ENCODE measurements around the gene ZNF544.
"Not testable (repeated sequence)": the region's sequence is repeated elsewhere in the genome, so short reads cannot be mapped to it uniquely, and the experiment has no call there.

The ZNF544 gene

DNA sequence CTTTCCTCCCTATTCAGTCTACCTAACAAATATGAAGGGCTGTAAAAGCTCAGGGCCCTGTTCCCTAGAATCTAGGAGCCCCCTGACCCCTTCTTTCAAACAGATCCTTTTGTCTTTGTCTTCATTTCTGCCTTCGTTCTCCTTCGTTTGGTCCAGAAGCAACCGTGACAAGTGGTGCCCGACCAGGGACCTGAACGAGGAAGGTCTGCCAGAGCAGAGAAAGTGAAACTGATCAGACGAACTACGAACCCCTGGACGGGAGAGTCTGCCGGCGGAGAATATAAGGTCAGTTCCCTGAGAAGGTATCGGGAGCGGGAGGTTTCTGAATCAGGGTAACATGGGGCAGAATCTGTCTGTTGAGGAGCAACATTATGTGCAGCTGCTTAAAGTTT lies 77.2 kb downstream of the ZNF544 start:
- no peak for DNase-seq

DNA sequence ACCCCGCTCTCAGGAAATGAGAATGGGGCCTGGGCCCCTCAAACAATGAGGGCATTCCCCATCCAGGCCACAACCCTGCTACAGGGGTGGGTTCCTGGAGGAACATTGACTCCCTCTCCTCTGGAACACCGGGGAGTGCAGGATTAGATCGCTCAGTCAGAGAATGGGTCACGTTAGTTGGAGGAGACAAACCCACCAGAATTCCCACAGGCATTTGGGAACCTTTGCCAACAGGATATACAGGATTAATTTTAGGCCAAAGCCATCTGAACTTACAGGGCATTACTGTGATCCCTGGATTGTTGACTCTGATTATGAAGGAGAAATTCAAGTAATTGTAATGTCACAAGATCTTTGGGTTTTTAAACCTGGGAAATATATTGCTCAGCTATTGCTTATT lies 79.0 kb downstream of the ZNF544 start:
- DNase-seq: no peak

DNA sequence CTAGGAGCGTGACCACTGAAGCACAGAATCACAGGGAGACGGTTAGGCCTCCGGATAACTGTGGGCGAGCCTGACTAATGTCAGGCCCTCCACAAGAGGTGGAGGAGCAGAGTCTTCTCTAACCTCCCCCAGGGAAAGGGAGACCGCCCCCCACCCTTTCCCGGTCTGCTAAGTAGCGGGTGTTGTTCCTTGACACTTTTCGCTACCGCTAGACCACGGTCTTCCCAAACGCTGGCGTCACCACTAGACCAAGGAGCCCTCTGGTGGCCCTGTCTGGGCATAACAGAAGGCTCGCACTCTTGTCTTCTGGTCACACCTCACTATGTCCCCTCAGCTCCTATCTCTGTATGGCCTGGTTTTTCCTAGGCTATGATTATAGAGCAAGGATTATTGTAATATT lies 82.0 kb downstream of the ZNF544 start:
- not testable (repeated sequence) for DNase-seq

DNA sequence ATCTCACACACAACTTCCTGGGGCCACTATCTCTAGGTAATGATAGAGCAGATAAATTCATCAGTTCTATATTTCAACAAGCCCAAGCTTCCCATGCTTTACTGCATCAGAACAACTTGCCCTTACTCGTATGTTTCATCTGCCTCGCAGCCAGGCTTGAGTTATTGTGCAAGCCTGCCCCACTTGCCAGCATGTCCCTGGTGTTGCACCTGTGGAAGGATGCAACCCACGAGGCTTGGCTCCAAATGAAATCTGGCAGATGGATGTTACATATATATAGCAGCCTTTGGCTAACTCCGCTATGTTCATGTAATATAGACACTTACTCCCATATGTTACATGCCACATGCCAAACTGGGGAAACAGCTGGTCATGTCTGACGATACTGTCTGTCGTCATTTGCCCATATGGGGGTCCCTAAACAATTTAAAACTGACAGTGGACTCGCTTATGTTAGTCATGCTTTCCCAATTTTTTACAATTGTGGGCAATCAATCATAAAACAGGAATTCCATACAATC lies 82.7 kb downstream of the ZNF544 start:
- DNase-seq: no peak

All from NCI-H1417 (cell line).